H9 (cell line): Measurements from ENCODE around the gene HOOK2. TPM values are rescaled to one million over a fixed set of nuclear protein-coding genes. Genes with fewer than 3 reads are reported as not detected.

Experiments
- DNase-seq: peaks from one replicate; pipeline ENCODE4 v3.0.0-alpha.2; 2017
- H2AFZ ChIP-seq: one replicate; pipeline ENCODE4 v1.6.1; 2013; ENCODE audit warnings: mild to moderate bottlenecking, low read length, control low read depth, moderate library complexity
- H2AK5ac ChIP-seq: 2 replicates; pipeline ENCODE4 v1.6.1; 2013; ENCODE audit warnings: low read length, control low read depth, mixed read lengths; ENCODE audit not compliant: insufficient read length
- H2BK120ac ChIP-seq: one replicate; pipeline ENCODE4 v1.6.1; 2013; ENCODE audit warnings: low read depth, mild to moderate bottlenecking, low read length, control low read depth, inconsistent platforms; ENCODE audit not compliant: poor library complexity, severe bottlenecking
- H2BK12ac ChIP-seq: 2 replicates; pipeline ENCODE4 v1.6.1; 2013; ENCODE audit warnings: low read length, control low read depth, mixed read lengths, low read depth; ENCODE audit not compliant: insufficient read length
- H2BK15ac ChIP-seq: 2 replicates; pipeline ENCODE4 v1.6.1; 2013; ENCODE audit warnings: low read depth, low read length, control low read depth
- H2BK20ac ChIP-seq: one replicate; pipeline ENCODE4 v1.6.1; 2013; ENCODE audit warnings: low read depth, mild to moderate bottlenecking, low read length, control low read depth, inconsistent platforms; ENCODE audit not compliant: poor library complexity, severe bottlenecking
- H2BK5ac ChIP-seq: 2 replicates; pipeline ENCODE4 v1.6.1; 2013; ENCODE audit warnings: low read length, control low read depth, mixed read lengths; ENCODE audit not compliant: insufficient read length
- H3K14ac ChIP-seq: 2 replicates; pipeline ENCODE4 v1.6.1; 2013; ENCODE audit warnings: low read length, control low read depth; ENCODE audit not compliant: insufficient read depth
- H3K18ac ChIP-seq: 2 replicates; pipeline ENCODE4 v1.6.1; 2013; ENCODE audit warnings: low read depth, mild to moderate bottlenecking, mixed read lengths, low read length, control low read depth; ENCODE audit not compliant: insufficient read length
- H3K23ac ChIP-seq: 2 replicates; pipeline ENCODE4 v1.6.1; 2013; ENCODE audit warnings: low read length, control low read depth, mixed read lengths, low read depth; ENCODE audit not compliant: insufficient read length
- H3K23me2 ChIP-seq: 2 replicates; pipeline ENCODE4 v1.6.1; 2013; ENCODE audit warnings: low read depth, mild to moderate bottlenecking, mixed read lengths, low read length, control low read depth; ENCODE audit not compliant: insufficient read length, poor library complexity, severe bottlenecking
- H3K27ac ChIP-seq: 2 replicates; pipeline ENCODE4 v1.5.1; 2013; ENCODE audit warnings: low read length, control low read depth, mixed read lengths, low read depth; ENCODE audit not compliant: insufficient read length
- H3K27me3 ChIP-seq: 2 replicates; pipeline ENCODE4 v1.6.1; 2013; ENCODE audit warnings: low read length, control low read depth, inconsistent platforms; ENCODE audit not compliant: insufficient read depth
- H3K4ac ChIP-seq: 2 replicates; pipeline ENCODE4 v1.6.1; 2013; ENCODE audit warnings: low read depth, mild to moderate bottlenecking, control low read depth, inconsistent platforms, low read length, moderate library complexity
- H3K4me1 ChIP-seq: 2 replicates; pipeline ENCODE4 v1.6.1; 2013; ENCODE audit warnings: low read length, control low read depth, inconsistent platforms; ENCODE audit not compliant: insufficient read depth
- H3K4me2 ChIP-seq: 2 replicates; pipeline ENCODE4 v1.6.1; 2013; ENCODE audit warnings: low read length, control low read depth, mixed read lengths; ENCODE audit not compliant: insufficient read length, insufficient read depth
- H3K56ac ChIP-seq: 2 replicates; pipeline ENCODE4 v1.6.1; 2013; ENCODE audit warnings: low read depth, mild to moderate bottlenecking, mixed read lengths, low read length, control low read depth; ENCODE audit not compliant: insufficient read length
- H3K79me1 ChIP-seq: 2 replicates; pipeline ENCODE4 v1.6.1; 2013; ENCODE audit warnings: low read depth, mild to moderate bottlenecking, moderate library complexity, low read length, control low read depth, inconsistent platforms; ENCODE audit not compliant: insufficient read depth, poor library complexity, severe bottlenecking
- H3K79me2 ChIP-seq: 2 replicates; pipeline ENCODE4 v1.6.1; 2013; ENCODE audit warnings: low read length, control low read depth, inconsistent platforms; ENCODE audit not compliant: insufficient read depth
- H3K9ac ChIP-seq: 2 replicates; pipeline ENCODE4 v1.6.1; 2013; ENCODE audit warnings: low read length, control low read depth, mixed read lengths; ENCODE audit not compliant: insufficient read length; ENCODE audit errors: extremely low read depth
- H3K9me3 ChIP-seq: one replicate; pipeline ENCODE4 v1.6.1; 2013; ENCODE audit warnings: low read depth, low read length, inconsistent platforms; ENCODE audit not compliant: control insufficient read depth
- H3T11ph ChIP-seq: one replicate; pipeline ENCODE4 v1.6.1; 2013; ENCODE audit warnings: mild to moderate bottlenecking, low read length, control low read depth, inconsistent platforms
- H4K20me1 ChIP-seq: one replicate; pipeline ENCODE4 v1.6.1; 2013; ENCODE audit not compliant: control insufficient read depth, insufficient read length, insufficient read depth
- H4K5ac ChIP-seq: 2 replicates; pipeline ENCODE4 v1.6.1; 2013; ENCODE audit warnings: low read depth, mild to moderate bottlenecking, mixed read lengths, low read length, control low read depth; ENCODE audit not compliant: insufficient read length
- H4K8ac ChIP-seq: replicated peaks from 2 replicates; pipeline ENCODE4 v1.6.1; 2013; ENCODE audit warnings: low read length, control low read depth, mixed read lengths, low read depth; ENCODE audit not compliant: insufficient read length
- H4K91ac ChIP-seq: 2 replicates; pipeline ENCODE4 v1.6.1; 2013; ENCODE audit warnings: low read depth, mild to moderate bottlenecking, moderate library complexity, mixed read lengths, low read length, control low read depth; ENCODE audit not compliant: insufficient read length
- H3K27ac Mint-ChIP-seq, 3 experiments: 2 replicates in 2 of 3; 3 replicates in 1 of 3; pipeline ENCODE4 v1.8.0; 2020 to 2021; ENCODE audit warnings: mixed read lengths in 3 of 3, mild to moderate bottlenecking in 1 of 3, moderate library complexity in 1 of 3
- H3K27me3 Mint-ChIP-seq: 2 replicates; pipeline ENCODE4 v1.8.0; 2021; ENCODE audit warnings: low read depth, mild to moderate bottlenecking, moderate library complexity, mixed read lengths
- H3K36me3 Mint-ChIP-seq, 3 experiments: 2 replicates in 2 of 3; 3 replicates in 1 of 3; pipeline ENCODE4 v1.8.0; 2020 to 2021; ENCODE audit warnings: low read depth in 3 of 3, mixed read lengths in 3 of 3; ENCODE audit not compliant: insufficient read depth in 1 of 3
- H3K4me1 Mint-ChIP-seq, 2 experiments: 2 replicates each; pipeline ENCODE4 v1.8.0; 2020; ENCODE audit warnings: mixed read lengths in 2 of 2
- H3K4me3 Mint-ChIP-seq, 2 experiments: 2 replicates in 1 of 2; 3 replicates in 1 of 2; pipeline ENCODE4 v1.8.0; 2020 to 2021; ENCODE audit warnings: mild to moderate bottlenecking in 2 of 2, mixed read lengths in 2 of 2, moderate library complexity in 1 of 2
- H3K9me3 Mint-ChIP-seq, 2 experiments: 2 replicates in 1 of 2; 3 replicates in 1 of 2; pipeline ENCODE4 v1.8.0; 2020; ENCODE audit warnings: mild to moderate bottlenecking in 2 of 2, mixed read lengths in 2 of 2, moderate library complexity in 1 of 2
- CTCF ChIP-seq: fragments of 200-600 bp; sonication (generic); conservative IDR thresholded peaks from 3 replicates; pipeline ENCODE4 v1.8.0; 2021; ENCODE audit warnings: antibody characterized with exemption, mild to moderate bottlenecking
- WGBS: extraction: QIAGEN DNeasy Blood & Tissue Kit; methylation state at CpG from one replicate; pipeline ENCODE4 v1.1.7; 2013; ENCODE audit warnings: missing lambda C conversion rate, low lambda C conversion rate, mixed read lengths; ENCODE audit not compliant: insufficient read length; ENCODE audit errors: extremely low coverage; 5-methylcytosine and 5-hydroxymethylcytosine counted together
- total RNA-seq: library from RNA; stranded (reverse); gene quantifications from 2 replicates; pipeline ENCODE4 v1.2.1, GENCODE V29; 2021

The HOOK2 gene
- total RNA-seq, 1 experiment from 2014 or later, result 64.7 TPM

GRCh38 chr19:12785431-12786031 is 10.2 kb upstream of the HOOK2 start:
- no peaks in the 10 kb centered on the region for H3K79me1 ChIP-seq
- H3K14ac ChIP-seq, result no peak overlapping the region; the same call in 1 of the 2 replicates
- H3K9me3 ChIP-seq, result no peaks in the 10 kb centered on the region
- no peak overlapping the region for H3K18ac ChIP-seq
- H2AFZ ChIP-seq, result no peak overlapping the region
- no peaks in the 10 kb centered on the region for H3K27me3 ChIP-seq
- no peaks in the 10 kb centered on the region for H3K36me3 Mint-ChIP-seq
- no peak overlapping the region for H3K23ac ChIP-seq
- H2BK12ac ChIP-seq, result no peak overlapping the region
- no peaks in the 10 kb centered on the region for H3K79me2 ChIP-seq
- H3K9ac ChIP-seq, result no peak overlapping the region
- H3K23me2 ChIP-seq, result peaks cover 19% of the 10 kb centered on the region
- no peak overlapping the region for H2BK15ac ChIP-seq
- H3K27me3 Mint-ChIP-seq, result peaks cover 3% of the 10 kb centered on the region
- H4K20me1 ChIP-seq, result no peaks in the 10 kb centered on the region
- no peak overlapping the region for H3K27ac Mint-ChIP-seq
- no peak overlapping the region for H4K5ac ChIP-seq
- H3T11ph ChIP-seq, result no peak overlapping the region
- no peak overlapping the region for H3K56ac ChIP-seq
- no peak for TF ChIP-seq CTCF
- peaks cover 6% of the 10 kb centered on the region for H3K4me1 ChIP-seq
- WGBS, result no CpG with 5 or more reads among the region's 4 CpGs
- no peak overlapping the region for H2BK120ac ChIP-seq
- peaks cover 23 to 27% of the 10 kb centered on the region in 2 experiments for H3K4me1 Mint-ChIP-seq
- no peak overlapping the region for H3K4me3 Mint-ChIP-seq
- H3K27ac ChIP-seq, result no peak overlapping the region
- H3K4me2 ChIP-seq, result no peak overlapping the region
- H4K91ac ChIP-seq, result no peak overlapping the region
- no peak overlapping the region for H4K8ac ChIP-seq
- H3K9me3 Mint-ChIP-seq, result no peaks in the 10 kb centered on the region
- no peak overlapping the region for H2BK5ac ChIP-seq
- H3K4ac ChIP-seq, result no peak overlapping the region
- H2AK5ac ChIP-seq, result no peak overlapping the region
- H2BK20ac ChIP-seq, result no peak overlapping the region
- DNase-seq, result no peak
